GM19099 (cell line): ENCODE results near the gene HOXB4.

Source experiments
- POLR2A ChIP-seq: IDR thresholded peaks from 3 replicates; pipeline ENCODE4 v1.6.1; 2011; ENCODE audit warnings: low read depth; ENCODE audit not compliant: insufficient read length; ENCODE audit errors: extremely low read depth

HOXB4 gene

DNA sequence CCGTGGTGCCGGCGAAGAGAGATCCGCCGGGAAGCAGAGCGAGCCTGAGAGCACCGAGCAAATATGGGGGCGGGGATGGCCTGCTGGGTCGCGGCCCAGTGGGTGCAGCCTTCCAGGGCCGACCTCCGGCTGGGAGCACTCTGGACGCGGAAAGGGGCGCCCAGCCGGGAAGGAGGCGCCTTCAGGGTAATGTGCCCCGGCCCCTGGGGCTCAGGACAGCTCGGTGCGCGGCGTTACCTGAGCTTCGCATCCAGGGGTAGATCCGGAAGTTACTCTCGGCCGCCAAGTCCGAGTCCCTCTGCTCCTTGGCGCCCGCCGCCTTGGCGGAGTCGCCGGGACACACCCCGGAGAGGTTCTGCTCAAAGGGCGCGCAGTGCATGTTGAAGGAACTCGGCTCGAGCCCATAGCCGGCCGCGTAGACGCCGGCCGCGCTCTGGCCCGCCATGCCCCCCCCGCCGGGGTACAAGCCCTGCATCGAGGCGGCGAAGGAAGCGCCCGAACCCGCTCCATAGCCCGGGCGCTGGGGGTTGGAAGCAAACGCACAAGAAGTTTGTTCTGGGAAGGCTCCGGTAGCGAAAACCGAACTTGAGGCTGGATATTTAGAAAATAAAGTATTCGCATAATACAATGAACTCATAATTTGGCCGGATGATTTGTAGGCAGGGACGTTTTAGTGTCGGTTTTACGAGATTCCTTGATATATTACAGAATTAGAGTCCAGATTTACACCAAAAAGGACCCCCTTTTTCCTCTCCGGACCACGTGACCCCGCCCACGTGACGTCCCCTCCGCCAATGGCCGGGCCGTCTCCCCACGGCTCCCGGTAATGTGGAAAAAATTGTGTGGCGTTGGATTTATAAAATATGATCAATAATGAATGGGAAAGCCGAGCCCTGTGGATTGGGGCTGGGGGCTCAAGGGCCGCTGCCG is 32.4 kb upstream of the HOXB4 start, which contains the start of gene HOXB7:
Gene HOXB7 (minus strand): TSS at position 736 of the 930 bp plus-strand sequence. CDS start 99 bp downstream, at position 637.
- TF ChIP-seq POLR2A: no peak

DNA sequence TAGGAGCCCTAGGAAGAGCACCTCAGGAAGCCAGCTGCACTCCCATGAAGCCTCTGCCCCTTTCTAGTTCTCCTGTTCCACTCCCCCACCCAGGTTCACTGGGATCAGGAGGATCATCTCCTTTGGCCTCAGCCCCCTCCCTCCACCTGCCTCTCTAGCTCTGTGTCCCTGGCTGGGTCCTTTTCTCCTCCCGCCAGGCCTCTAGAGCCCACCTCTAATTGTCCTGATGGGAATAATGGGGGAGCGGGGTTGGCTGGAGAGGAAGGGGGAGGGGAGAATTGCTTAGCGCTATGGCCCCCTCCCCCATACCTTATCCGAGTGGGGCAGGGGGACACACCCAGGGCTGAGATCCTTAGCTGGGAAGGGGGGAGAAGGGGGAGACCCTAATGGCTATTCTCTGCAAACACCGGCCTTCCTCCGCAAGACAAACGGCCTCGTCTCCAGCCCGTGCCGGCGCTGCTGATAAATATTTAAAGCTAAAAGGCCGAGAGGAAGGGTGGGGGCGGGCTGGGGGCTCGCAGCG is 31.7 kb upstream of the HOXB4 start:
- TF ChIP-seq POLR2A: no peak

DNA sequence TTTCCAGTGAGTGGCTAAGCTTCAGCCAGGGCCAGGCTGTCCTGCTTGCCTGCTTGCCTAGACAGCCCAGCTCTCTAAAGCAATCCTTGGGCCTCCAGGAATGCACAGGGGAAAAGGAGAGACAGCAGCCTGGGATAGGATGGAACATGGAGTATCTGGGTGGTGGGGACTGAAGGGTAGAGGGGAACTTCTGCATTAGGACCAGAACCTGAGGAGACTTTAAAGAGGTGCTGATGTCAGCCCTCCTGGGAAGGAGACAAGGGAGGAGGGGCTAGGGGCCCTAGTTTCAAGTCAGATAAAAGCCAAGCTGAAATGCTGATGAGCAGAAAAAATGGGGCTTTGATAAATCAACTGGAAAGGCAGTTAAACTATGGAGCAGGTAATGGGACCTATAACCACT is 30.9 kb upstream of the HOXB4 start:
- TF ChIP-seq POLR2A: no peak

DNA sequence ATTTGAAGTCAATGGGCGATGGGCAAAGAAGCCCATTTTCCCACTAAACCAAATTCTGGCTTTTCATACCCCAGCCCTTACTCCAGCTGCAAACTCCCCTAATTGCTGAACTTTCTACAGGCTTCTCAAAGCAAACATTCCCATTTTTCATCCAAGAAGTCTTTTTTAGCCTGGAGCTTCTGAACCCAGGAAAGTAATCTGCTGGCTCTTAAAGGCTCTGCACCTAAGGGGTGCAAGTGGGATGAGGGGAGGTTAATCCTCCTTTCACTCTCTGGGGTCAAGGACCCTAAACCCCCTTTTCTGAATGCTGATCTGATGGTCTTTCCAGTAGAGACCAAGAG is 30.3 kb upstream of the HOXB4 start:
- TF ChIP-seq POLR2A: no peak

DNA sequence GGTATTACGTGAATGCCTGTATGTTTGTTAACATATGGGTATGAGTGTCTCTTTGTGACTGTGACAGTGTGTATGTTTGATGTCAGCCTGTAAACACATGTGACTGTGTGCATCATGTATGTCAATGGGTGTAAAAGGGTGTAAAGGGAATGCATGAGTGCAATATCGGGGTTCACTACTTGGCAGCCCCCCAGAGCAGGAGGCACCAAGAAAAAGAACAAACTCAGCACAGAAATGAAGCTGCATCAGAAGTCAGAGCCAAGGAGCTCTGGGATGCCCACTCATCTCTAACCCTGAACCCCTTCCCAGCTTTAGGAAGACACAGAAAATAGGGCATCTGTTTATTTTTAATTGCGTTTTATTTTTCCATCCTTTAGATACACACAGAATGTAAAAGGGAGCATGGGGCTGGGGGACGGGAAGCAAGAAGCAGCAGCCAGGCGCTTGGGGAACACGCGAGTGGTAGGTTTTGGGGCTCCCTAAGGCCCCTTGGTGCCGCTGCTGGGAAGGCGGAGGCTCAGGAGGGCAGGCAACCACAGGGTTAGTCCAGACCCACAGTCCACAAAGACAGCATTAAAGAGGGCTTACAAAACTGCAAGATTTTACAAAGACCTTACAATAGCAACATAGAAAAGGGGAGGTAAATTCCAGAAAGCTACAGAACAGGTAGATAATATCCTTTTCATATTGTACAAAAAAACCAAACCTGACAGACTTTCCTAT is 28.9 kb upstream of the HOXB4 start:
- TF ChIP-seq POLR2A: no peak

DNA sequence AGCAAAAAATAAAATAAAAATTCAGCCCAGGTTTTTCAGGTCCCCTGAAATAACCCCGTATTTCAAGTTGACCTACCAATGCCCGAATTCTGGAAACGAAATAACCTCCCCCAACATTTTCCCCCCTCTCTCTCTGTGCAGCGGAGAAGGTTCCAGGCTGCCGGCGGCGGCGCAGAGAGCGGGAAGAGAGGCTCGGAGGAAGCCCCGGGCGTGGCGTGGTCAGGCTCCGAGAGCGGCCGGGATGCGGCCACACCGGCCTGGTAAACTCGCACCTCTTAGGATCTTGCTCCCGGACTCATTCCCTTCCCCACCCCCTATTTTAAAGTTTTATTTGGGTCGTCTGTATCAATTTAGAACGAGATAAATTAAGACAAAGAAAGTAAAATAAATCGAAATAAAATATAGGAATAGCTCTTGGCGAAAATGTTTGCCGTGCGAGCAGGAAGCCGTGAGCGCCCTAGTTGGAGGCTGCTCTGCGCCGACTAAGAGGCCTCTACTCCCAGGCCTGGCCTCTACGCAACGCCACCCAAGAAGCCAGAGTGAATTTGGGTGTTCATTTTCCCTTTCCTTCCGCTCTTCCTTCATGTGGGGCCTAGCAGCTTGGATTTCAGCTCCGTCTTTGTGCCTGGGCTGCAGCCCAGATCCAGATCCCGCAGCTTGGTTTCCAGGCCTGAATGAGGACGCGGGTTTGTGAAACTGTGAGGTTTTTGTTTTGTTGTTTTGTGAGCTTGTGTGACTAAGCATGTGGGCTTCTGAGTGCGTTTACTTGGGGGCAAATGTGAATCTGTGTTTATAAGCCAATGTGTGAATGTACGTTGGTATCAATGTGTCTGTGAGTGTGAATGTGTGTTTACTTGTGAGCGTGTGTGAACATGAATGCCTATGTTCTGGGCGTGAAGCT is 28.1 kb upstream of the HOXB4 start:
- no peak for TF ChIP-seq POLR2A

DNA sequence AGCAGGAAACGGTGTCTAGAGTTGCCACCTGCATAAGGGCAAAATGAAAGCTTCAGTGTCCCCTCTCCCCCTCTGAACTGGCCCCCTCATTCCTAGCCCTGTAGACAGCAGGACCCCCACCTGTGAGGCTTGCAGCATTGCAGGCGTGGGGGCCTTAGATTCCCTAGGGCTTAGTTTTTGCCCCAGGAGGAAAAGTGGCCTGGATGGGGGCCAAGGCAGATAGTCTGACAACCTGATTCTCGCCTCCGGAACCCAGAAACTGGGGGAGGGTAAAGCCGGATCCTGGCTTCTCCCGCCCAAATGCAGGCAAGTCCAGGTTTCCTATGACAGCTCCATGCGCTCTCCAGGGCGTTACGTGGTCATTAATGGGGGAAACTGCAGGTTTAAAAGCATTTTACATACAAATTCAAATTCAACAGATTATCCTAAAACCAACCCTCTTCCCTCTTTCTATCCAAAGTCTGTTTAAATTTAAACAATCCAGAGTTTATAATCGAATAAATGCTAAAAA is 27.3 kb upstream of the HOXB4 start:
- TF ChIP-seq POLR2A: no peak

DNA sequence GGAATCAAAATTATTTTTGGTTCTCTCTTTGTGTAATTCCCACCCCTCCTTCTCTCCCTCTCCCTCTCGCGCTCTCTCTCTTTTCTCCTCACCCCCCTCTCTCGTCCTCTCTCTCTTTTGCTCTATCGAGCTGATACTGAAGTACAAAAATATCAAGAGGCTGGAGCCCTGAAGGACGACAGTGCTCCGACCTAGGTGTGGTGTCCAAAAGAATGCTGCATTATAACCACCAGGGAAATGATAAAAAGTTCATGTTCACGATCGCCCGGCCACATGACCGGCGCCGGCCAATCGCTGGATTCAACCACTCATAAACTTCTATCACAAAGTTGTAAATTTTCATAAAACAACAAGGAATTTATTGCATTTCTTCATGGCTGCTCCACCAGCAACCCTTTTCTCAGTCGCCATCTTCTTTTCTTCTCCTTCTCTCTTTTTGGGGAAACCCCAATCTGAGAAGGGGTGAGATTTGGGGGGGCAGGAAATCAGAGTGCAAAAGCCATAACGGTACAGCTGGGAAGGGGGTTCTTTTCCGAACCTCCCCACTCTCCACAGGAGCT is 26.7 kb upstream of the HOXB4 start, which contains the start of gene HOXB6:
Gene HOXB6 (minus strand): TSS at position 217 of the 560 bp plus-strand sequence. CDS start 6,836 bp downstream, outside the sequence.
- TF ChIP-seq POLR2A: no peak

DNA sequence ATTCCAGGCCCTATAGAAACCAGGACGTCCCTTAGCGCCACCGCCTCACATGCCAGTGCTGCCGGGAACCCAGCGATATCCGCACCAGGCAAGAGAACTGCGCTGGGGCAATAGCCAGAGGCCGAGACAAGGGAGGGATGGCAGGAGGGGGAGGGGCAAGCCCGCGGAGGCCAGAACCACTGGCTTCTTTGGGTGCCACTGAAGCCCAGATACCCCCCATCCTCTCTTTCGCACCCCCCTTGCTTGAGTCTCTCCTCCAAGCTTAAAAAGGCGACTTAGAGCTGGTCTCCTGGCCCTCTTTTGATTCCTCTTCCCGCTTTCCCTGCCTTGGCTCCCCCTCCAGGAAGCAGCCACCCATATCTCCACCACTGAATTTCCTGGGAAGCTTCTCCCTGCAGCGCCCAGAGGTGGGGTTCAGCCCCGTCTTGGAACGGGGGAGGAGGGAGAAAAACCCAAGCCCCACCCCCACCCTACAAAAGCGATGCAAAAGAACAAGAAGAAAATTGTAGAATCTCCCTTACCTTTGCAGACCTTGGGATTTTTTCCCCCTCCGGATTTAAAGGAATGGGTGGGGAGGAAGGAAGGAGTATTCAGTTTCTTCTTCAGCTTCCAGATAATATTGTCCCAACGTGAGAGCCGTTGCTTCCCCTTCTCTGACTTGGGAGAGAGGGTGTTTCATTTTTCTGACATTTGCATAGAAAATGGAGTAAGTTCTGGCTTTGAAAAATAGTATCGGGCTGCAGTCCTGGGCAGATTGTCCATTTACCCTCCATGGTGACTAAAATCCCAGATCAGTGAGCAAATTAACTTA is 26.0 kb upstream of the HOXB4 start:
- no peak for TF ChIP-seq POLR2A

DNA sequence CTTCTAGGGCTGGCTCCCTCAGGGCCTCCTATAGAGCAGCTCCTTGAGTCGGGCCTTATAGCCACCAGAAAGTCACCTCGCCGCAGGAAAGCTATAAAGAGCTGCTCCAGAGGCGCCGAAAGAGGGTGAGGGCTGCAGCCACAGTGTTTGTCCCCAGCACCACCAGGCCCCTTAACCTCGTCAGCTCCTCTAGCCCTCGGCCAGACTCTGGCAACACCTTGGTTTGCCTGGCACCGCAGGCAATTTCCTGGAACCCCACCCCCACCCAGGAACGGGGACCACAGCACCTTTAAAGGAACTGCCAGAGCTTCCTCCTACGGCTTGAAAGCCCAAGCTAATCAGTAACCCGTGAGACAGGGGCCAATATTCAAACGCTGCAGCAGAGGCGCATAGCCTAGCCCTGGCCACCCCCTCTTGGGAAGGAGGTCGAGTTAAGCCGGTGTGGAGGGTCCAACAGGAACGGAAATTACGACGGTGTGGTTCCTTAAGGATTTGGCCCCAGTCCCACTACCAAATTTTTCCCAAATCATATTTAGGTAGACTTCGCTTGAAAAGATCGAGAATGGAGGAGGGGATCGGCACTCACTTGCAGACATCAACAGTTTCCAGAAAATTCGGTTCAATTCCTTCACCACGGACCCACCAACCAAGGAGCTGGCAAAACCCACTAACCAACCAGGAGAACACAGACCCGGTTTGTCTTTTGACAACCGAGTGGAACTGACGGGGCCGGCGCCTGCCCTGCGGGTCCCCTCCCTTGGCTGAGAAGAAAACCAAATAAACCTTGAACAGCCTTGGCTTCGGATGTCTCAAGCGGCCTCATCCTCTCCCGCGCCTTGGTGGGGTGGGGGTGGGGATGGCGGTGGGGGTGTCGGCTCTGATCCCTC is 23.6 kb upstream of the HOXB4 start:
- no peak for TF ChIP-seq POLR2A

DNA sequence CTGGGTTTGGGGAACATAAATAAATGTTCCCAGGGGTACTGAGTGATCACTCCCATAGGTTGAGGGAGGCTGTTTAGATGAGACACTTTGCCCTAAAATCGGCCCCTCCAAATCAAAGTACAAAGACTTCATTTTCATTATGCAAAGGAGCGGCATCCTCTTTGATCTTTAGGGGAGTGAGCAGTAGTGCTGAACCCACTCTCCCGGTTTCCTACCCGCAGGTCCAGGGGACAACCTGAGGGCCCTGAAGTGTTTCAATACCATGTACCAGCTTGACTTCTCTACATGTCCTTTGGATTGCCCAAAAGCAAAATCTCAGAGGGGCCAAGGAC is 23.0 kb upstream of the HOXB4 start:
- no peak for TF ChIP-seq POLR2A

DNA sequence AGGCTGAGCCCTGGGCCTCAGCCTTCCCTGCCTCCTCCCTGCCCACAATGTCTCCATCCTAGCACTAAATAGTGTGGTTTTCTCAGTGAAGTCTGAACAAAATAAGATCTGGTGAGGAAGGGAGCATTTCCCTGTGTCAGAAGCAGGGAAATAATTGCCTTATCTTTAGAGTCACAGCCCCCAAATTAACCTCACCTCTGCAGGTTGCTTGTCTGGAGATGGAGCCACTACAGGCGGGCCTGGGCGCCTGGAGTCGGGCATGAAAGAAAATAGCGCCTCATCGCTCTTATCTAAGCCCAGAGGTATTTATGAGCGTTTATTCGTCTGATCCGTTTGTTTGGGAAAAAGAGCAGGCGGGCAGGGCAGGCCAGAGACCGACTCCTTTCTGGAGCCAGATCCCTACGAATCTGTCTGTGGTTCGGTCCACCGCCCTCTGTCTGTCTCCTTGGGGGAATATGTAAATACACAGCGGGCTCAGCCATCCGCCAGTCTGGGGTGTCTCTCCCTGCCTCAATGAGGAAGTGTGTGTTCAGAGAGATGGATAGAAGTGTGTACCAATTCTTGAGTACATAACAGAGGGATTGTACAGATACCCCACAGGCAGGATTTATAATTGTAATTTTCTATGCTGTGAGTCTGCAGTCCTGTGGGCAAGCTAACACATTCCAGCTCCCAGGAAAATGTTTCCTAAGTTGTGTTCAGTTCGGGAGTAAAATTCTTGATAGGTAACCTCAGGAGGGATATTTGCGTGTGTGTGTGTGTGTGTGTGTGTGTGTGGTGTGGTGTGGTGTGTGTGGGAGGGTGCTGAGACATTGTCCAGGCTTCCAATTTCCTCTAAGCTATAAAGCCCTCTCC is 22.3 kb upstream of the HOXB4 start:
- no peak for TF ChIP-seq POLR2A

DNA sequence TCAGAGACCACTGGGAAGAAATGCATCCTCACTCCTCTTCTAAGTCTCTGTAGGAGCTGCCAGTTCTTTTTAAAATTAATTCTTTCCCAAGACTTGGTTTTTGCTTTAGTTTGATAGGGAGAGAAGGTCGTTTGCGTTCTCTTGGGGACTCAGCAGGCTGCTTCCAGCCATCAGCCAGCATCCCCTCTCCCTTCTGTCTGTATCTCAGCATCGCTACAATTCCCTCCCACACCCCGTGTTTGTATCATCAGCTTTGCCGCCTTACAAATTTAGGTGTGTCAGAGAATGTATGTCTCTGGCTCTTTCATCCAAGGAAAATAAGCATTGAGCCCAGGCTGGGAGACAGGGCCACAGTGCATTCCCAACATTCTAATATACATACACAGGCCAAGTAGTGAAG is 21.2 kb upstream of the HOXB4 start:
- TF ChIP-seq POLR2A: no peak
